HG03342 (cell line): ENCODE measurements around the gene SYCP3.

Experiments used
- ATAC-seq: cut with Tn5 transposase; IDR thresholded peaks from one replicate; pipeline ENCODE4 v1.9.1; 2021; ENCODE audit warnings: mild to moderate bottlenecking, moderate library complexity; ENCODE audit not compliant: unreplicated experiment

SYCP3 gene

DNA sequence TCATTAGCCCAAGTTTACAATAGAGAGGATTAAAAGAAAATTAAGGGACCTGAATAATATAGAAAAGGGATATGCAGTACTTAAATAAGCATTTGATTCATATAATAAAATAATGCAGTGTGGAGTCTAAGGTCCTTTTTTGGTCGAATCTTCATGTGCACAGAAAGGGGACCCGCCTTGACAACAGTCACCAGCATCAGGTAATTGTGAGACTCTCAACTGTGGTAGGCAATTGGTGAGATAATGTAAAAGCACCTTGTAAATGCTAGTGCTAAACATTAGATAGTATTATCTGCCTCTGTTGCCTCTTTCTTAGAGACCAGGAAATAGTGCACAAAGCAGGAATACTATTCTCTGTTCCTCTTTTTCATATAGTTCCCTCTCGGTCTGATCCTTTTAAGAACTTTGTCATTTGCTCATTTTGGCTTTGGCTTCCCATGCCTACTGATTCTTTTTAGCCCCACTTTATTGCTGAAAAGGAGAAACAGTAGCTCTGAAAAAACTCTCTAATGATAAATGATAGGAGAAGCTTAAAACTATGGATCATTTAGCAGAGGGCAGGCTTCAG, 24.3 kb downstream of the SYCP3 start:
- no peak for ATAC-seq

DNA sequence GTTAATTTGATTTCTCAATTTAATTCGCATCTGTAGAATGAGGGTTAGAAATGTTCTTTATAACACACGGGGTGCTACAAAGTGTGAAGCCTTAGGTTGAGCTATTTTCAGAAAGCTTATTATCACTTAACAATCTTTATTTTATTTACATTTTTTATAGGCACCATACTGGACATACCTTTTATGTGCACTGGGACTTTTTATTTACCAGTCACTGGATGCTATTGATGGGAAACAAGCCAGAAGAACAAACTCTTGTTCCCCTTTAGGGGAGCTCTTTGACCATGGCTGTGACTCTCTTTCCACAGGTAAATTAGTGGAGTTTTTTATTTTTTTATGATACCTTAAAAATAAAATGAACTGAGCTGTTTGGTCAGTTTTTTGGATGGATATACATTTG, 25.3 kb downstream of the SYCP3 start:
- ATAC-seq = no peak

DNA sequence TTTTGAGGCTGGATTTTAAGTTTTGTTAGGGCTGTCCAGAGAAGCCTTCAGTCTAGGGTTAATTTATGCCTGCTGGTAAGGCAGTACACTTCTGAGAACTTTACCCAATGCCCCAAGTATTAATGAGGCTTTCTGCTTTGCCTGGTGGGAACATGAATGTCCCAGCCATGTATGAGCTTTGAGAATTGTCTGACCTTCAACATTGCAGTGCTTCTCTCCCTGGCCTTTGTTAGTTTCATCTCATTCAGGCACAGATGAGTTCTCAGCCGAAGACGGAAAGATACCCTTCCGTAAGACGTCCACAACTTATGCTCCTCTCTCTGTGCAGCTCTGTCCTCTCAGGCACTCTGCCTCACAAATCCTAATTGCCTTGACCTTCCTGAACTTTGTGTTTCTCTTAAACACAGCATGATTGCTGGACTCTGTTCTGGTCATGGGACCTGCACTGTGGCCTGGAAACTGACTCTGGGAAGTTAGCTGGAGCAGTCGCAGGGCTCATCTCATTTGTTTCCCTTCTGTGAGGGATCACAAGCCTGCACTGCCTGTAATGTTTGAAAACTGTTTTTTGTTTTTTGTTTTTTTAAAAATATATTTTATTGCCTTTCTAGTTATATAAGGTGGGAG, 26.1 kb downstream of the SYCP3 start:
- ATAC-seq = no peak

DNA sequence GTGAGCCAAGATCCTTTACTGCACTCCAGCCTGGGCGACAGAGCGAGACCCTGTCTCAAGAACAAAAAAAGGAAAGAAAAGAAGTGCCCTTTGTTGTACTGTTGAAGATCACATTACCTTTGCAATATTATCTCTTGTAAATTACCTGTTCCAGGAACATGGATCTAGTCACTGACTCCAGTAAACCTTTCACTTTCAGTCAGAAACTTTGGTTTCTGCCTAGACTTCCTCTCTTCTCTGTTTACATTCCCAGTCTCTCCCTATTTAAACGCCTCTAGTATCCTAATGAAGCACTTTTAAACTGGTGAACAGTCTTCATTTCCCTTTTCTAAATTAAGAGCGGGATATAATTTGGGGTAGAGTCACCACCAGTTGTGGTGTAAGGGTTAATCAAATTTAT, 29.0 kb downstream of the SYCP3 start:
- no peak for ATAC-seq

DNA sequence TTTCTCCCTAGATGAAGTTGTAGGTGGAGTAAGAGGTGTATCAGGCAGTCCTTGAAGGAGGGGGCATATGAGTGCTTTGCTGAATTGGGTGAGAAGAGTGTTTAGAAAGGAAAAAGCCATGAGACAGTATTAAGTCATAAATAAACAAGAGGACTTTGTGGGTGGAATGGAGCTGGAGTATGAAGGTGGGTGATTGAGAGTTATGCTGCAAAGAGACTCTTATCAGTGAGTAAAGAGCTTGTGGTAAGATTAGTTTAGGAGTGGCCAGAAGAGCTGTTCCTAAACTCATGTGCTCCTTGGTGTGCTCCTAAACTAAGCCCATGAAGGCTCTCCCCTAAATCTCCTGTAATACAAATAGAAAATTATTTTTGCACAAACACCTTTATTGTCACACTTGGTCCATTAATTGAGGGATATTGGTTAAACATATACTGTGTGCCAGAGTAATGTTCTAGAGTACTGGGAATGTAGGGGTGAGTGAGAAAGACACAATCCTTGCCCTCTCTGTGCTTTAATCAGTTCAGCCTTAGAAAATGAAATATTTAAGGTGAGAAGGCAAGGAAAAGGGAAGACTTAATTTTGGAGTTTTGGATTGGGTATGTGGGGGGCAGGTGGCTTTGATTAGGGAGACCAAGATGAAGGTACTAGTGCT, 32.0 kb downstream of the SYCP3 start:
- no peak for ATAC-seq

DNA sequence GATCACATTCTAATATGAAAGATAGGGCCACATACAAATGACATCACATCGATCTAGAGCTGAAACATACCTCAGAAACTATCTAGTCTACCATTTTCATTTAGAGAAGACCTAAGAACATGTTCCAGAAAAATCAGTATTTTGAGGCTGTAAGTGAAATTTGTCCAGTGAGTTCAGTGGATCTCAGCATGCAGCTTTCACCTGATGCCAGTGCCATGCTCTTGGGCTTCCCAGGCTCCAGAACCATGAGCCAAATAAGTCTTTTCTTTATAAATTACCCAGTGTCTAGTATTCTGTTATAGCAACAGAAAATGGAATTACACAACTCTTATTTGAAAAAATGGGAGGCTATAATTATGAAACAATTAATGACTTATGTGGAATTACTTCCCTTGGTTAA, 32.9 kb downstream of the SYCP3 start:
- no peak for ATAC-seq

DNA sequence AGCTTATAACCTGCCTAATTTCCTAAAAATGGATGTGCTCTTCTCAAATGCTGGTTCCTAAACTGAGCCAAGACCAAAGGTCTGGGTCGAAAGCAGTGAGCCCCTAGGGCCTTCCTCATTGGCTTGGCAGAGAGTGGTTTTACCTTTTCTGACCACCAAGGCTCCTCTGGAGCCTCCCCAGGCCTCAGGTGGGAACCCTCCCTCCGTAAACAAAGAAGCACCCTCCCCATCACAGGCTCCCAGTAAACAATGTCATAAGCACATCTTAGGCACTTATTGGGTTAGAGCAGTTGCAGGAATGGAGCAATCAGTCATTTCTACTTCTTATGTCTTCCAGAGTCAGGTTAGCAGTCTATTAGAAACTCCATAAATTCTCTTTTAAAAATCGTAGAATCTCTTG, 35.8 kb downstream of the SYCP3 start:
- ATAC-seq = no peak

DNA sequence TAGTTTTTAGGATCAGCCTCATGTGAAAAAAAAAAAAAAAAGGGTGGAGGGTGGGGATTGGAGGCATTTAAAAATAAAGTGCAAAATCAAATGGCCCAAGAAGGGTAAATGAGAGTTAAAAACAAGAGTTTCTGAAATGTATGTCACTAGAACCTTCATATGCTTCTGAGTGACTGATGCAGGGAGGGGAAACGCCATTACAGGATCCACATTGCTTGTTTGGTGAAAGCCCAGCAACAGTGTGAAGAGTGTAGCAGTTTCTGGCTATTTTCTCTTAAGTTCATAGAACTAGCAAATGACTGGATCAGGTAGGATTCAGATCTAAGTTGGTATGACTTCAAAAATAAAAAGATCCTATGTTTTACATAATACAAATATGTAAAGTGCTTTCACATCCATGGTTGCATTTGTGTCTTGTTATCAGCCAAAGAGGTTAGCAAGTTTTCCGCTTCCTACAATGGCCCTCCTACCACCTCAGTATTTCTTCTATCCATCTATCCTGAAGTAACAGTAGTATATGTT, 38.9 kb downstream of the SYCP3 start:
- no peak for ATAC-seq

DNA sequence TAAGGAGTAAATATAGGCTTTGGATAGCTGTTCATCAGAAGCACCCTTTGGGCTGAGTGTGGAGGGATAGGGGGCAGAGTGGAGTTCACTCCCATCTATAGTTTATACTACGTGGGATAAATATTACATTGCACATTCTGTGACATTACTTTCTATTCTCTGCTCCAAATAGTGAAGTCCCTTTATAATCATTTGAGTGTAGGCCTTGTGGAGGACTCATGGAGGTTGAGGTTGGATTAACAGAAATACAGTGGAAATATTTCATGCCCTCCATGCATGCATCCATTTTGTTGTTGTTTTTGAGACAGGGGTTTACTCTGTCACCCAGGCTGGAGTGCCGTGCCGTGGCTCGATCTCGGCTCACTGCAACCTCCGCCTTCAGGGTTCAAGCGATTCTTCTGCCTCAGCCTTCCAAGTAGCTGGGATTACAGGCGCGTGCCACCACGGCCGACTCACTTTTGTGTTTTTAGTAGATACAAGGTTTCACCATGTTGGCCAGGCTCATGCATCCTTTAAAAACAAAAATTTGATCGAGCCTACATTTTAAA, 40.4 kb downstream of the SYCP3 start:
- ATAC-seq = no peak

DNA sequence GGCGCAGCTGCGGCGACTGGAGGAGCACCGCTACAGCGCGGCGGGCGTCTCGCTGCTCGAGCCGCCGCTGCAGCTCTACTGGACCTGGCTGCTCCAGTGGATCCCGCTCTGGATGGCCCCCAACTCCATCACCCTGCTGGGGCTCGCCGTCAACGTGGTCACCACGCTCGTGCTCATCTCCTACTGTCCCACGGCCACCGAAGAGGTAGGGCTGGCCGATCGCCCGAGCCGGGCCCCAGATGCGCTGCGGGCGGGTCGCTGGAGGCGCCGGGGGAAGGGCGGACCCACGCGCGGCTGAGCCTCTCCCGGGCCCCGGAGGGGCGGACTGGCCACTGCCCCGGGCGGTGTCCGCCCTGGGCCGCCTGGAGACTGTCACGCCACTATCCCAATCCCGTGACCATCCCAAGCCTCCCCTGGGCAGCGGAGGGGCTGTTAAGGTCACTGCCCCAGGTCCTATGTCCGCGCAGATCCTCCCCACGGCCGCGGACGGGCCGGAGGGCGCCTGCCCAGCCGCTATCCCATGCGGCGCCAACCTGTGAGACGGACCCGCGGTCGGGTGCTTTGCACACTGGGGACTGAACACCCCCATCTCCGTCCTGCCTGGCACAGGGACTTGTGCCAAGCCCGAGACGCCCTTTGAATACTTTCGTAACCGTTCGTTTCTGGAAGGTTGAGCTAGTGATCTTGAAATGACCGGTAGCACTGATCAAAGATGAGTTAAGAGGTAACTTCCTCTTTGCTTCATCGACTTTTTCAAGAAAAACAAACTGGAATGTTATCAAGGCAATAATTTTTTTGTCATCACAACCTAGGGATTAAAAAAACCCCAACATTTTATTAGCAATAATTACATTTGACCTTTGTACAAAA, 41.1 kb downstream of the SYCP3 start:
- peak; percentile 30 for ATAC-seq

DNA sequence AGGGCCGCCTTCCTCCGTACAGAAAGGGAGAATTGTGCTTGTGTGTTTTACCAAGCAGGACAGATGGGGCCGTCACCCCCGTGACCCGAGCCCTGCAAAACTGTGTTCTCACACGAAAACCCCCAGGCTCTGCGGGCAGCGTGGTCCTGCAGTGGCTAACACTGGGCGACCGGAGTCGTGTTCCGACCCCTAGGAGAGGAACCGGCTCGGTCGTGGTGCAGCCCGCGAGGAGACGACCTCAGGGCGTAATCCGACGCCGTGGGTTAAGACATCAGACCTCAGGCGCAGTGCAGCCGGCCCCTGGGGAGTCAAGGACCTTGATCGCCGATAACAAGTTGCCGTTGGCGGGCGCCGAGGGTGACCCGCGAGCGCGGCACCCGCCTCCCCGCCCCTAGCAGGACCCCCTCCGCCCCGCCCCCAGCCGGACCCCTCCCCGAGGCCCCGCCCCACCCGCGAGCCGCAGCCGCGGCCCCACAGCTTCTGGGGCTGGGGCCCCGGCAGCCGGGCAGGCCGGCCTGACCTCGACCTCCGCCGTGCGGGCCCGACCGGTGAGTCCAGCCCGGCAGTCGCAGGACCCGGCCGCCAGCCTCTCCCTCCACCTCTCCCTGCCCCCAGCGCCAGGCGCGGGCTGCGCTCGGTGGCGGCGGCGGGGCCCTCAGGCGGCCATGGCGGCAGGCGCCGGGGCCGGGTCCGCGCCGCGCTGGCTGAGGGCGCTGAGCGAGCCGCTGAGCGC, 41.9 kb downstream of the SYCP3 start, which contains the start of gene CHPT1:
Gene CHPT1, plus strand, starts transcription at position 444 of the 733 bp plus-strand sequence. Its CDS starts 222 bp downstream, at position 666.
- ATAC-seq = peak; percentile 62

DNA sequence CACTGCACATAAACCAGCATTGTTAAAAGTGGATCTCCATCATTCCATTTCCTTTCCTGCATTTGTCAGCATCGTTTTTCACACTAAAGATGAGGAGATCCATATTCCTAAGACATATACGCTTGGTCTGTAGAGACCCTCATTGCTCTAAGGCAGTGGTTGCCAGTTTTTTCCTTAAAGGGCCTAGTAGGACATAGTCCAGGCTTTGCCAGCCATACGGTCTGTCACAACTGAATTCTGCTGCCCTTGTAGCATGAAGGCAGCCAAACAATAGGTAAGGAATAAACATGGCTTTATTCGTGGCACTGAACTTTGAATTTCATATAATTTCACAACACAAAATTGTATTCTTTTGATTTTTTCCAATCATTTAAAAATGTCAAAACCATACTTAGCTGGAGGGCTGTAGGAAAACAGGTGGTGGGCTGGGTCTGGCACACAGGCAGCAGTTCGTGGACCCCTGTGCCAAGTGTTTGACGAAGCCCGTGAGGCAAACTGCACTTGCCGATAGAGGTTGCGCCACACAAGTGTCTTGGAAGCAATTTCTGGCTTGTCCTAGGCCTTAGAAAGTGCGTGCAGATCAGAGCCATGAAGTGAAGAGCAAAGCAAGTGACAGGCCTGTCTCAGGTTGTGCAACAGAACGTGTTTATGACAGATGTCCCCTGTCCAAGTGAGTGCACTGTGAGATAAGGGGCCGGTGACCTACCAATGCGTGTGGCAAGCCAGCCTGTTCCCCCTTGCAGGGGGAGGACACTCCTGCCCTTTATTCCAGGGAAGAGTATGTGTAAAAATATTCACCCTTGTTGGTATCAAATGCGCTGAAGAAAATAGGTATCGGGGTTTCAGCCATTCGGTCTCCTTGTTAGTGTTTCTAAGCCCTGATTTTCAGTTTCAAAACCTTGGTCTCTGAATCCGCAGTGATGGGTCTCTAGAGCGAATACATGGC, 42.7 kb downstream of the SYCP3 start:
- ATAC-seq = peak; percentile 7

DNA sequence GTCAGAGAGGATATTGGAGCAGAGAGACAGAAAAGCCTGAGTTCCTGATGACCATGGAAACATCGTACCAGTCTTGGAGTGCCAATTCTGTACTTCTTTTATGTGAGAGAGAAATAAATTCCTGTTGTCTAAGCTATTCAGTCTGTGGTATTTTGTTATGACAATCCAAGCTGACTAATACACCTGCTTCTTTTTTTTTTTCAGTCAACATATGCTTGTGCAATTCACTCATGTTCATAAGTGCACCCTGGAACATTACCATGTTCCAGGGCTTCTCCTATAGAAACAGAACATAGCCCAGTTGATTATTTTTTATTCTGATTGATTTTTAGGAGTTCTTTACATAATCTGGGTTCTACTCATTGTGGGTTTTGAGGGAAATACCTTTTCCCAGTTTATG, 43.6 kb downstream of the SYCP3 start:
- ATAC-seq = no peak

DNA sequence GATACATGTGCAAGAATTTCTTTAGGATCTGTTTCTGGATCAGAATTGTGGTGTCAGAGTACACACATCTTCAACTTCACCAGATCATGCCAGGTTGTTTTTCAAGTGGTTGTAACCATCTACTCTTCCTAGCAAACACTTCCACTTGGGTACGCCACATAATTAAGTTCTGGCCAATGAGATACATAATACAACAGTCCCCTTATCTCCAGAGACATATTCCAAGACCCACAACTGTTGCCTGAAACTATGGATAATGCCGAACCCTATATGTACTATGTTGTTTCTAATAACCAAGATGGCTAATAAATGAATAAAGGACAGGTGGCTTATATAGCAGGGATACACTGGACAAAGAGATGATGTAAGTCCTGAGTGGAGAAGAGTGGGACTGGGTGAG, 44.3 kb downstream of the SYCP3 start:
- no peak for ATAC-seq

DNA sequence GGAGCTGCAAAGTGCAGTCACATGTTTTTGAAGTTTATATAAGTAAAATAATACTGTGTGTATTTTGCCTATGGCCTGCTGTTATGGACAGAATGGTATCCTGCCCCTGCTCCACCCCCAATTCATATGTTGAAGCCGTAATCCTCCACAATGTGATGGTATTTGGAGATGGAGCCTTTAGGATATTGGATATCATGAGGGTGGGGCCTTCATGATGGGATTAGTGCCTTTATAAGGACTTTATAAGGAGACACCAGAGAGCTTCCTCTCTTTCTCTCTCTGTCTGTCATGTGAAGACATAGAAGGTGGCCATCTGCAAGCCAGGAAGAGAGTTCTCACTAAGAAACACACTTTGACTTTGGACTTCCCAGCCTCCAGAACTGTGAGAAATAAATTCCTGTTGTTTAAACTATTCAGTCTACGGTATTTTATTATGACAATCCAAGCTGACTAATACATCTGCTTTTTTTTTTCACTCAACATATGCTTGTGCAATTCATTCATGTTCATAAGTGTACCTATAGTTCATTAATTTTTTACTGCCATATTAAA, 44.9 kb downstream of the SYCP3 start:
- ATAC-seq = no peak

DNA sequence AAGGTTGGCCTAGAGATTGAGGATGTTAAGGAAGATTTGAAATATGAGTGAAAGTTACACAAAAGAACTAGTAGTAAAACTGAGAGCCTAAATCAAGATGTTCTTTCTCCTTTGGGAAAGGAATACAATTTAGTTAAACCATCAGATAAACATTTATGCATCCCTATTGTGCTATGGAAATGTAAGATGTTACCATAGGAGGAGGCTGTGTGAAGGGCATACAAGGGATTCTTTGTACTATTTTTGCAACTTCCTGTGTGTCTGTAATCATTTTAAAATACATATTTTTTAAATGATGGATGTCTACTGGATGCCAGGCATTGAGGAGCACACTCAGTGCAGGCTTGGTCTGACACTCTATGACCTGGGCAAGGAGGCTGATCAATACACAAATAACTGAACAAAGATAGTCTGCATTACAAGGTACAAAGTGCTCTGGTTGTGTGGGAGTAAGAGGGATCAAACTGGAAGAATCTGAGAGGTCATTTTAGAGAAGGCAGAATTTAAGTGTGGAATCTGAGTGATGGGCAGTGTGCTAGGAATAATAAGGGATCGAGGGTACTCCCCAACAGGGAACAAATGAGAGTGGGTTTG, 47.7 kb downstream of the SYCP3 start:
- no peak for ATAC-seq

DNA sequence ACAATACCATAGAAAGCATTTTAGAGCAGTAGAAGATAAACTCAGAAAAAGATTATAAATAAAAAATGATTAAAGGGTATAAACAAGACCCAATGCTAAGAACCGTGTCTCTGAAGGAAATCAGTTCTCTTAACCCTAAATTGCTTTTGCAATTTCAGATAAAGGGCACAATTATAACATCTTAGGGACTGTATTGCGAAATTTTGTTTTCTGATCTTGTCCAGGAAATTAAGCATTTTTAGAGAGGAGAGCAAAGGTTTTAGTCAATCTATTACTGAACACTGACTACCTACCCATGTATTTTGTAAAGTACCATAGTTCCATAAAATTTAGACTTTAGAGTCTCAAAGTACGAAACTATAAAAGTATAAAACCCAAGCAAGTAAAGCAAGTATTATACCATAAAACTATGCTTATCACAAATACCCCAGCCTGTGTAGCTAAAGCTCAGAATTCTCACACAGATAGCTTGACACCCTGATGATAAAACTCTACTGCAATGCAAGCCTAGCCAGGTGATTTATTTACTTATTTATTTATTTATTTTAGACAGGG, 48.6 kb downstream of the SYCP3 start:
- ATAC-seq = no peak

DNA sequence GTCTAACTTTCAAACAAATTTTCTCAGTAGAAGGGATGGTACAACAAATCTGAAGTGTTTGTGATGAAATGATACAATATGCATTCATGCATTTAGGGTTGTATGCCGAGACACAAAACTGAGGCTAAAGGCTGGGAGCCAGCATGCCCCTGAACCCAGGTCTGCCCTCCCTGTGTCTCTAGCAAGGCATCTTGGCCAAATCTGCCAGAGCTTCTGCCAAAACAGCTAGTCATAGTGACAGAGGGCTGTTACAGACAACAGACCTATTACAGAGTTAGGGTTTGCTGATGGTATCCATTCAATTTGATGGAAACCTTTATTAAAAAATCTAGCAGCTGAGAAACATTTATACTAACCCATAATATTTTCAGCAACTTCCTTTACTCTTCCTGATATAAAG, 53.1 kb downstream of the SYCP3 start:
- no peak for ATAC-seq
